Fibroblast of skin of left quadriceps (primary cell): ENCODE measurements around the gene NAP1L5.

ENCODE experiments used
- DNase-seq, 2 experiments: peaks; one replicate each; pipeline ENCODE4 v3.0.0-alpha.2; 2013; ENCODE audit warnings: low read depth in 2 of 2

The NAP1L5 gene

DNA sequence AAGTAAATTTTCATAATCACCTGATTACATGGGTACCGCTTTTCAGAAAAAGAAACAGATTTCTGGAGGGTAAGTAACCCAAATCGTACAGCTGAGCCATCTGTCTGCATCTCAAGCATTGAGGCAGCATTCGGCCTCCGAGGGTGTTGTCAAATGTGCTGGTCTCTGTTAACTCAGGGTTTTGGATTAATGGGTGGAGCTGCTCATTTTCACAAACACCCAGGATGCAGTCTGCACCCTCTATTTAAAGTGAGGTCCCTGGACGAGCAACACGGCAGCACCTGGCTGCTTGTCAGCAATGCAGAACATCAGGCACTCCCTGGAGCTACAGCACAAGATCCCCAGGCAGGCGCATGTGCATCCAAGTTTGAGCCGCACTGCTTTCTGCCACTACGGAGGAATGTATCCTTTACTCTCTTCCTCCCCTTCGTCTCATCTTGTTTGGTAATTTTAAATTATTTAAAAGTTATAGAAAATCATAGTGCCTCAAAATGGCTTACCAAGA is 24.7 kb upstream of the NAP1L5 start:
- no peak for DNase-seq

GRCh38 chr4:88720451-88721428 is 23.1 kb upstream of the NAP1L5 start:
- no peak for DNase-seq

DNA sequence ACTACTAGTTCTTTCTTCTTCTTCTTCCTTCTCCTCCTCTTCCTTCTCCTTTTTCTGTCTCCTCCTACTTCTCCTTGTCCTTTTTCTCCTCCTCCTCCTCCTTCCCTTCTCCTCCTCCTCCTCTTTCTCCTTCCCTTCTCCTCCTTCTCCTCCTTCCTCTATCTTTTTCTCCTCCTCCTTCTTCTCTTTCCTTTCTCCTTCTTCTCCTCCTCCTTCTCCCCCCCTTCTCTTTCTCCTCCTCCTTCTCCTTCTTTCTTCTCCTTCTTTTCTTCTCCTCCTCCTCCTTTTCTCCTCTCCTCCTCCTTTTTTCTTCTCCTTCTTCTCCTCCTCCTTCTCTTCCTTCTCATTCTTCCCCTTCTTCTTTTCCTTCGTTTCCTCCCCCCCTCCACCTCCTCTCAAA is 21.8 kb upstream of the NAP1L5 start:
- DNase-seq: no peak

DNA sequence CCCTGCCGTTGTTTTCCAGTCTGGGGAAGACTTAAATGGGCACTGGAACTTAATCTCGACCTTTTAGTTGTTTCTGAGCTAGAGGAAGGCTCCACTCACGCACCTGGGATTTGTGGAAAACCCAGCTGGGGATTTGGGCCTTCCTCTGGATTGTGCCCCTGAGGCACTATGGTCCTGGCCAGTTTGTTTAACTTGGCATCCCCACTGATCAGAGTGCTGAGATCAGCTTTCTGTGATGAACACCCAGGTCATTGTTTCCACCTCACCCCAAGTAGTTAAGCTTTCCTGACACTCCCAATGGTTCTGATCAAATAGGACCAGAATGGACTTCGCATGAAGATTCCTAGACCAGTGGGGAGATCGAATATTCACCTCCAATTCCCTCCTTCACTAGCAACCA is 20.5 kb upstream of the NAP1L5 start:
- DNase-seq: no peak

DNA sequence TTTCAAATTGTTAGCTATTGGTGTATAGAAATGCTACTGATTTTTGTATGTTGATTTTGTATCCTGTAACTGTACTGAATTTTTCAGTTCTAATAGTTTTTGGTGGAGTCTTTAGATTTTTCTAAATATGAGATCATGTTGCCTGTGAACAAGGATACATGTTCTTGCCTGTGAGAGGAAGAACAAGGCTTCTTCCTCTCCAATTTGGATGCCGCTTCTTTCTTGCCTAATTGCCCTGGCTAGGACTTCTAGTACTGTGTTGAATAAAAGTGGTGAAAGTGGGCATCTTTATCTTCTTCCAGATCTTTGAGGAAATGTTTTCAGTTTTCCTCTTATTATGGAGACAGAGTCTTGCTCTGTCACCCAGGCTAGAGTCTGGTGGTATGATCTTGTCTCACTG is 16.2 kb upstream of the NAP1L5 start:
- no peak for DNase-seq

- DNase-seq: no peak
These were observed 12.4 kb upstream of the NAP1L5 start for GRCh38 chr4:88709989-88710388.

DNA sequence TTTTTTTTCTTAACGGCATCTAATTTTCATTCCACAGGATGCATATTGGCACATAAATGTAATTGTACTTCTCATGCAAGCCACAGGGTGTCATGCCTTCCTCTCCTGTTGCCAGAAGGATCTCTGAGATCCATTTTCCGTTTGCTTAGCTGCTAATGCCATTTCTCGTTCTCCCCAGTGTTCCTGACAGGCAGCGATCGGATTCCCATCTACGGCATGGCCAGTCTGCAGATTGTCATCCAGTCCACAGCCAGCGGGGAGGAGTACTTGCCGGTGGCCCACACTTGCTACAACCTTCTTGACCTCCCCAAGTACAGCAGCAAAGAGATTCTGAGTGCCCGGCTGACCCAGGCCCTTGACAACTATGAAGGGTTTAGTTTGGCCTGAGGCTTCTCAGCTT is 8.9 kb upstream of the NAP1L5 start:
- peak; percentile 34 to 41 for DNase-seq

- no peak for DNase-seq
These were observed 8.3 kb upstream of the NAP1L5 start for GRCh38 chr4:88705805-88706492.

GRCh38 chr4:88705223-88705622 is 7.6 kb upstream of the NAP1L5 start:
- DNase-seq: no peak

DNA sequence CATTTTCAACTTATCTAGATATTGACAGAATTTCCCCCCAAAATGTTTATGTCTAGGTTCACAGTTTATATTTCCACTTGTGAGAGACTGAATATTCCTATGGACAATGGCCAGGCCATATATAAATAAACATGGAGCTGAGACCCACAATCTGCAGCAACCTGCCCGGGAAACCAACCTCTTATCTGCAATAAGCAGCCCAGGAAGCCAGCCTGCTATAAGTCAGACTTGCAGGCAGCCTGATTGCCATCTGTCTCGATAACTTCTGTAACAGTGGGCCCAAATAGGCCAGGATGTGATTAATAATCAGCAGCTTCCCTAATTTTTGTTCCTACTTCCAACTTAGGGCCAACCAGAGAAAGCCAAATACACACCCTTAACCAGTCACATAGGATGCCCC is 5.2 kb upstream of the NAP1L5 start:
- DNase-seq: no peak

DNA sequence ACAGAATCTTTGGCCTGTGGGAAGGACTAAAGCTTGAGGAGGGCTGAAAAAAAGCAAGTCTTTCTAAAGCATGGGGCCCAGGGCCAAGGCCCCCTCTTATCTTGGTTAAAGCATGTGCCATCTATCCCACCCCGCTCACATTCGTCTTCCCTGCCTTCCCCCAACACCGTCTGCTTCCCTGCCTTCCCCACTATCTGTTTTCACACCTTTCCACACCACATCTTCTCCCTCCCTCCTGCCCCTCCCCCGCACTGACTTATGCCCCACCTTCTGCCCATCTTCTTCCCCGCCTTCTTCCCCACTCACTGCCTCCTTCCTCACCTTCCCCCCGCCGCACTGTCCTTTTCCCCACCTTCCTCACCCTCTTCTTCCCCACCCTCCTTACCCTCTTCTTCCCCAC is 890 bp upstream of the NAP1L5 start:
- no peak for DNase-seq

- no peak for DNase-seq
These were observed 488 bp downstream of the NAP1L5 start for GRCh38 chr4:88697141-88697540.

DNA sequence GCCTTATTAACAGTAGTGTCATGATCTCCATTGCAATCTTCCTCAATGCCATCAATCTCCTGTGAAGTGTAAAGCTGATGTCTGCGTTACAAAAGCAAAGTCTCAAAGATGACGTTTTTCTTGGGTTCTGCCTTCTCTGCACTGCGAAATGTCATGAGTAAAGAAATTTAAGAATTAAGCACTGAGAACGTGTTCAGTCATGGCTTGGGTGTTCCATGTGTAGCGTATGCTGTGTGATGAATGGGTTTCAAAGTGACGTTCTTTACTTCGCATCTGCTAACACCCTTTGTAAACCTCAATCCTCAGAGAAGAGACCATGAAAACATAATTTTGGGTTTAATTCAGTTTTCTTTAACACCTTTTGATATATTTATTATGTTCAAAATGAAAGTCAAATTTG is 999 bp downstream of the NAP1L5 start:
- DNase-seq: no peak

DNA sequence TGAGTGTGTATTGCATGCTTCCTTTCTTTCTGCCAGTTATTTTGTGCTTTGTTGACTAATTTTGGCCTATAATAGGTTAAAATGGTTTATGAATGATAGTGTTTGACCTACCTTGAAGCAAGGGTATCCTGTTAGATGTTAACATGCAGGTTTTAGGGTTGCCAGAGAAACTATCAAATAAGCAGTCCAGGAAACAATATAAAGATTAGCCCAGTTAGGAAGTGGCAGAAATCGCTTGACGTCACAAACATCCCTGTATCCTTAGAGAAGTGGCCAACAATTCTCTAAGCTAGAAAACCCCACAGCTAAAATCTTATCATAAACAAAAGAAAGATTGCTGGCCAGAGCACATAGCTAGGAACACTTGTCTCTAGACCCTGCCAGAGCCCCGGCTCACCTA is 3.8 kb downstream of the NAP1L5 start:
- no peak for DNase-seq

GRCh38 chr4:88690355-88690754 is 7.3 kb downstream of the NAP1L5 start:
- no peak for DNase-seq

DNA sequence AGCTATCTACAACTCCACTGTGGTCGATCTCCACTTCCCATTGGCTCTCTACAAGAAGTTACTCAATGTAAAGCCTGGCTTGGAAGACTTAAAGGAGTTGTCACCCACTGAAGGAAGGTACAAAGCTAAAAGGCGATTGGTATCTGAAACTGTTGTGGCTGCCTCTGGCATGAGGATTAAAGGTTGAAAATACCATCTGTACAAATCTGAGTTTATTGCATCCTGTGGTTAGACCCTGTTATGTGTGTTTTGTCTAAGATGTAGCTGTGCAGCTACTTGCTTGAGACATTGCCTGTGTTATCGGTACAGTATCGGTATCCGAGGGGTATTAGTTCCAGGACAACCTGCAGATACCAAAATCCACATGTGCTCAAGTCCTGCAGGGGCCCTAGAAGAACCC is 16.4 kb downstream of the NAP1L5 start:
- no peak for DNase-seq

GRCh38 chr4:88675543-88675942 is 22.1 kb downstream of the NAP1L5 start:
- DNase-seq: no peak

- DNase-seq: no peak
These were observed 22.6 kb downstream of the NAP1L5 start for GRCh38 chr4:88674979-88675378.

- no peak for DNase-seq
These were observed 23.1 kb downstream of the NAP1L5 start for GRCh38 chr4:88674565-88674964.

DNA sequence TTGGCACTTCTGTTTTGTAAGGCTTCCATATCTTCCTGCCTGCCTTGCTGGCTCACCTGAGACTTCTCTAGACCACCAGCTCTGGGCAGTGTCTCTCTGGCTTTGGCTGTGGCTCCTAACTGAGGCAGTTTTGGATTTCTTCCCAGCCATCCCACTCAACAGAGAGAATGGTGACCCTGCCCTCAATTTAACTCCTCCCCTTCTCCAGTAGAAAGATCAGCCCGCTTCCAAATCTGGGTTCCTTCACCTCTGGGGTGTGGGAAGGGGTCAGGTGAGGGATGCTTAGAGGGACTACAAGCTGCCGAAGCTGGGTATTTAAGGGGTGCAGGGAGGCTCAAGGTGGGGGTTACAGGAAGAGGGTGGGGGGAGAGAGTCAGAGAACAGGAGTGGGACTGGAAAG is 23.7 kb downstream of the NAP1L5 start:
- DNase-seq: no peak

DNA sequence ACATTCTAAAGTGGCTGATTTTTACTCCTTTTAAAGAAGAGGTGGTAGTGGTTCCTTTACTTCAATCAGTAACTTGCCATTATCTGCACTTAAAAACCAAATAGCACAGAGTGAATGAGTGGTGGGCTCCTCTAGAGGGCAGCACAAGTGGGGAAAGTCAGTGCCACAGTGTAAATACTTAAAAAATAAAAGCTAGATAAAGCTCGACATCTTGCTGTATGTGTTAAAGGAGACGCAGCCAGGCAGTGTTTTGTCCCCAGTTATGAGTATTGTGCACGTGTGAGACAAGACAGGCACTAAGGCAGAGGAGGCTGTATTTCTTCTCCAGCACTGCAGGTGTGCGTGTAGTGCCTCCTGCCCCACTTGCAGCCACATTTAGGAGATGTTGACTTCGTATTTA is 24.6 kb downstream of the NAP1L5 start:
- DNase-seq: no peak

DNA sequence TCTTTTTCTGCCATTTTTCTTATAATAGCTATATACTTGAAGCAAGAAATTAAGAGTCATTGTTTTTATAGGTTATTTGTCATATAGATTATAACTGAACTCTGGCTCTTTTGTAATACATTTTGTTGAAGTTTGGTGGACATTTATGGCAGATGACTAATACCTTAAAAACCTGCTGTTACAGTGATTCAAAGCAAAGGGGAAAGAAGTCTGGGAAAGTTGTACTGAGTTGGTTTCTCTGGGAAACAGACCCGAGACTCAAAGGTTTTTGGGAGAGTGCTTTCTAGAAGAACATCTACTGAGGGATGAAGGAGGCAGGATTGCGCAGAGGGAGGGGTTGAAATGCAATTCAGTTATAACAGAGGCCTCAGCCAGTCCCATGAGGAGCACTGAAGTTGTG is 35.9 kb downstream of the NAP1L5 start:
- peak; percentile 65 to 73 for DNase-seq
